ENCODE measurements around the gene COPS4. TPM values are rescaled to one million over a fixed set of nuclear protein-coding genes. Genes with fewer than 3 reads are reported as not detected.
"Not testable (repeated sequence)": the region's sequence is repeated elsewhere in the genome, so short reads cannot be mapped to it uniquely, and the experiment has no call there.

The COPS4 gene
- 10 to 100 TPM in 3 of 4 donors, 1 to 10 TPM in 1; 6.7 to 81.8 (median 32.3) TPM for total RNA-seq

DNA sequence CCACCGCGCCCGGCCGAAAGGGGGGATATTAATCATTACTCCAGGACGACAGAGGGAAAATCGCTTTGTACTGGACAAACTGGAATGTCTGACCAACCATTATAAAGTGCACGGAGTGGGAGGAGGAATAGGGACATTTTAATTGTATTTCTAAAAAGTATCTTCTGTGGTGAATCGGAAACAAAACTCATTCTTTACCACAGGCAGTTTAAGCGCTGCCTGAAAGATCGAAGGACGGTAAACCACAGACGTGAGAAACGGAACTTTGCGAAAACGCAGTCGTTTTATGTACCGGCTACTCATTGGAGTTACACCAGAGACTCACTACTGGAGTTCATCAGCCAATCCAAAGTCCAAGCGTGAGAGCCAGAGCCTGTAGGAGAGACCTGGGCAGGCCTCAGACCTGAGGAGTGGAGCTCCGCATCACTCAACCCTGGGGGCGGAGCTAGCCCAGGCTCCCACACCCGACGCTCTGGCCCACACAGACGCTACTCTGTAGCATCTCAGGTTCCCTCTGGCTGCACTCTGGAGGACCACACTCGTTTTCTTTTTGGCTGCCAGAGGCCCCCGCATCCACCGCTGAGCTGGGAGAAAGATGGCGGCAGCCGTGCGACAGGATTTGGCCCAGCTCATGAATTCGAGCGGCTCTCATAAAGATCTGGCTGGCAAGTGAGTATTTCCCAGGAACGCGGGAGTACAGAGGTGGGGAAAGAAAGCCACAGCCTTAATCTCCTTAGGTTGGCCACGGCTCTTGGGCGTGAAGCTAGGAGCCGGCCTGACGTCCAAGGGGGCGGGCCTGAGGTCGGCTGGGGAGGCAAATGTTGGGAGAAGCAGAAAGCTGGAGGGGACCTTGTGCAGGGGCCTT, at the start of gene COPS4:
Gene COPS4, plus strand, starts transcription at position 554 of the 865 bp plus-strand sequence. Its CDS starts 42 bp downstream, at position 596.
- H3K4me1 ChIP-seq: peaks cover 5 to 24% (median 17%) of the 10 kb centered on the region in 4 donors
- intact Hi-C loops (cut with DNase I; ENCODE audit: low total_unique reads): loop anchor here (1.0 to 10.0 kb wide), 2 partner anchors 22 to 140 kb away; partner anchors contain the start of gene SEC31A
- WGBS, 2 donors (ENCODE audit: low coverage in 1 of 2): 0% methylated on average over 6 to 39 of the region's 39 CpGs
- in situ Hi-C loops (cut with MboI; ENCODE audit: low pct_ligation_motif_present in 1 of 4, low pct_unique_long_range_greater_than_20kb in 1 of 4, low sequenced_read_pairs in 3 of 4): loop anchor here in 3 of 4 donors (10.0 to 25.0 kb wide), 4 partner anchors 140 to 573 kb away; partner anchors contain the start of genes HELQ (in 1 of the 3), MRPS18C (in 1 of the 3) and SEC31A (in 1 of the 3)
- H3K27ac ChIP-seq: peak within 1 kb of the TSS; percentile 84 to 96 (median 90)
- no peaks in the 10 kb centered on the region for H3K36me3 ChIP-seq
- H3K9me3 ChIP-seq: no peaks in the 10 kb centered on the region
- H3K27me3 ChIP-seq: no peaks in the 10 kb centered on the region
- H3K4me3 ChIP-seq: peak within 1 kb of the TSS; percentile 55 to 92 (median 67)
- DNase-seq: peak; percentile 97
- TF ChIP-seq POLR2A (IDR thresholded peaks at IDR 0.05) (peak; percentile 77), CTCF (IDR thresholded peaks at IDR 0.05) (peak; percentile 31 to 70 (median 43)), EP300 (IDR thresholded peaks at IDR 0.05; ENCODE audit: low read depth) (peak; percentile 39), POLR2AphosphoS5 (IDR thresholded peaks at IDR 0.05) (peak; percentile 82 to 94 (median 90))

- DNase-seq; H3K27ac ChIP-seq; H3K27me3 ChIP-seq; H3K9me3 ChIP-seq; in situ Hi-C loops (cut with MboI; ENCODE audit: low pct_ligation_motif_present in 1 of 4, low pct_unique_long_range_greater_than_20kb in 1 of 4, low sequenced_read_pairs in 3 of 4); intact Hi-C loops (cut with DNase I; ENCODE audit: low total_unique reads); H3K4me3 ChIP-seq: not testable (repeated sequence)
- Histone ChIP-seq H3K36me3 (peaks cover 0 to 11% (median 0%) of the 10 kb centered on the region in 4 donors), H3K4me1 (peaks cover 0 to 15% (median 4%) of the 10 kb centered on the region in 4 donors)
Measured at GRCh38 chr4:82987519-82987918, 47.5 kb upstream of the COPS4 start.

DNA sequence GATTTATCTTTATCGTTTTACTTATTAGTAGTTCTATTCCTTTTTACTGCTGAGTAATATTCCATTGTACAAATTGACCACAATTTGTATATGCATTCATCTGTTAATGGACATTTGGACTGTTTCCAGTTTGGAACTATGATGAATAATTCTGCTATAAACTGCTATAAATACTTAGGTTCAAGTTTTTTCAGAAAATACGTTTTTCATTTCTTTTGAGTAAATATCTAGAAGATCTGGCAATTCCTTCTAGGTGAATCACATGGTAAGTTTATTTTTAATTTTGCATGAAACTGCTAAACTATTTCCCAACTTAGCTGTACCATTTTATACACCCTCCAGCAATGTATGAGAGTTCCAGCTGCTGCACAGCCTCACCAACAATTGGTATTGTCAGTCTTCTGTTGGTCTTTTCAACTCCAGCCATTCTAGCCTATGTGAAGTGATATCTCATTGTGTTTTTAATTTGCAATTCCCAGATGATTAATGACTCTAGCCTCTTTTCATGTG, 46.6 kb upstream of the COPS4 start:
- no peak for DNase-seq
- TF ChIP-seq POLR2A (IDR thresholded peaks at IDR 0.05) (no peak), EP300 (IDR thresholded peaks at IDR 0.05; ENCODE audit: low read depth) (no peak), POLR2AphosphoS5 (IDR thresholded peaks at IDR 0.05) (no peak), CTCF (IDR thresholded peaks at IDR 0.05) (no peak)
- H3K36me3 ChIP-seq: peaks cover 0 to 11% (median 0%) of the 10 kb centered on the region in 4 donors
- no peak overlapping the region for H3K4me3 ChIP-seq
- no peaks in the 10 kb centered on the region for H3K27me3 ChIP-seq
- no peak overlapping the region for H3K27ac ChIP-seq
- in situ Hi-C loops (cut with MboI; ENCODE audit: low pct_ligation_motif_present in 1 of 4, low pct_unique_long_range_greater_than_20kb in 1 of 4, low sequenced_read_pairs in 3 of 4) (no loop called here), intact Hi-C loops (cut with DNase I; ENCODE audit: low total_unique reads) (no loop called here)
- no peaks in the 10 kb centered on the region for H3K9me3 ChIP-seq
- peaks cover 0 to 15% (median 4%) of the 10 kb centered on the region in 4 donors for H3K4me1 ChIP-seq
- WGBS, 2 donors (ENCODE audit: low coverage in 1 of 2): 79 to 89% methylated on average over 2 of the region's 2 CpGs

DNA sequence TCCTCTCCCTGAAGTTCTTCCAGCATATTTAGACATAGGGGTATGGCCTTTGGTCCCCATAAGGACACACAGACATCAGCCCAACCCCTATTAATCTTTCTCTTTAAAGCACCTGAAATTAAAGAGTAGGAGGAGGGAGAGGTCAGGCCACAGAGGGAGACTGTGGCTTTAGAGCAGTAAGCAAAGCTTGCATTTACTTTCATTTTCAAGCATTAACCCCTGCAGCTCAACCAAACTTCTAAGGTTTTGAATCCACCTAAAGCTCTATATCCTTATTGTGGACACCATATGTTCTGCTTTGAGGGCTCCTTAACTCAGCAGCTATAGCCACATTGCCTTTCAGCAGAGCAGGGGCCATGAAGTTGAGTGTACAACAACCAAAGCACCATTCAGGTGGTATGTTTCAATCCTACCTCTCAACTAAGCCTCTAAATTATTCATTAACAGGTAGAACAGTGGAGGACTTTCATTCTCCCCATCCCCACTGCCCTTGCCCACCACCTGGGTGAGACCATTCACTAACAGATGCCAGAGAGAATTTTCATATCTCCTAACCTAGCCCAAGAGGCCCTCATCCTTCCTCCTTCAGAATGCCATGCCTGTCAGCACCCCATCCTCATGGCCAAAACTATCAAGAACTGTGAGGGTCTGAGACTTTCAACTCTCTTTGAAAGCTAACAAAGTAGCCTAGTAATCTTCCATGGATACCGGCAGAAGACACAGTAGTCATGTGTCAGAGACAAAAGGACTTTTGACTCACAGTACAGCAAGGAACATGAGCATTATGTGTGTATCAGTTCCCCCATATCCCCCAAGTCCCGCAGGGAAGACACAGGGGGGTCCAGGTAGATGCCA, 45.2 kb upstream of the COPS4 start:
- no peaks in the 10 kb centered on the region for H3K36me3 ChIP-seq
- in situ Hi-C loops (cut with MboI; ENCODE audit: low pct_ligation_motif_present in 1 of 4, low pct_unique_long_range_greater_than_20kb in 1 of 4, low sequenced_read_pairs in 3 of 4) (no loop called here), intact Hi-C loops (cut with DNase I; ENCODE audit: low total_unique reads) (no loop called here)
- H3K4me3 ChIP-seq: peak overlapping the region in 1 of 4 donors; percentile 4
- no peak for DNase-seq
- H3K27ac ChIP-seq: no peak overlapping the region
- H3K4me1 ChIP-seq: peaks cover 0 to 17% (median 4%) of the 10 kb centered on the region in 4 donors
- 72% methylated on average over 2 of the region's 2 CpGs; no CpG with 5 or more reads in 1 of the 2 donors for WGBS, 2 donors (ENCODE audit: low coverage in 1 of 2)
- H3K9me3 ChIP-seq: no peaks in the 10 kb centered on the region
- TF ChIP-seq POLR2A (IDR thresholded peaks at IDR 0.05): no peak
- no peak for TF ChIP-seq POLR2AphosphoS5 (IDR thresholded peaks at IDR 0.05)
- TF ChIP-seq CTCF (IDR thresholded peaks at IDR 0.05): no peak
- no peak for TF ChIP-seq EP300 (IDR thresholded peaks at IDR 0.05; ENCODE audit: low read depth)
- H3K27me3 ChIP-seq: no peaks in the 10 kb centered on the region

Data from transverse colon (tissue), 4 donors.